Activated T-cell treated with anti-CD3 and anti-CD28 coated beads for 4 hours (primary cell): ENCODE measurements around the gene ITGA11.

Source experiments
- DNase-seq: peaks from one replicate; pipeline ENCODE4 v3.0.0-alpha.2; 2020

ITGA11 gene

GRCh38 chr15:68352401-68353062, 79.4 kb downstream of the ITGA11 start:
- peak; percentile 7 for DNase-seq

DNA sequence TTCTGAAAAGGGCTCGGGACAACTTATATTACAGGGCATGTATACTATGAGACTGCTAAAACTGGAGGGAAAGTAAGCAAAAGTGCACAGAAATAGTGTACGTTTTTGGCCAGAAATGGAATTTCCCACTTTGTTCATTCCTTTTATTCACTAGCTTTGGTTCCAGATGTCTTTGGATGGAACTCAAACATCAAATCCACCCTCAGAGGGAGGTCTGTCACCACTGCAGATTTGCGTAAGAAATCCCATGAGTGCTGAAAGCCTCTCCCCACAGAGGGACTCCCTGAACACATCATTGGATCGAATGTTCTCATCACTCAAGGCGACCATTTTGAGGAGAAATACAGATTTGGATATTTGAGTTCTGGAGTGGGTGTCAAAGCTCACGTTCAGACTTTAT, 82.8 kb downstream of the ITGA11 start:
- DNase-seq: no peak

DNA sequence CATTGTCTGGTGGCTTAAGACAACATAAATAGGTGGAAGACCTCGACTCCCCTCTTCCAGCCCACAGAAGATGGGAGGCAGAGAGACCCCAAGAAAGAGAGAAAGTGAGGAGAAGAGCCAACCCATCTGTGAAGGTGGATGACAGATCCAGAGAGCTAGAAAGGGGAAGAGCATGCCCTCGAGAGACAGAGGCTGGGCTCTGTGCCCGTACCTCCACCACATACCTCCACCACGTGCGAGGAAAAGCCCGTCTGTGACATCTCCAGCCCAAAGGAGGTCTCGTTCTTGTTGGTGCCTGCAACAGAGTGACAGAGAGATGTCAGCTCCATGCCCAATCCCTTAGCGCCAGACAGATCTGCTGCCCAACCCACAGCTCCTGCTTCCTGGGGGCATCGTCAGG, 83.4 kb downstream of the ITGA11 start:
- no peak for DNase-seq

GRCh38 chr15:68348081-68348480, 83.9 kb downstream of the ITGA11 start:
- DNase-seq: peak; percentile 9

DNA sequence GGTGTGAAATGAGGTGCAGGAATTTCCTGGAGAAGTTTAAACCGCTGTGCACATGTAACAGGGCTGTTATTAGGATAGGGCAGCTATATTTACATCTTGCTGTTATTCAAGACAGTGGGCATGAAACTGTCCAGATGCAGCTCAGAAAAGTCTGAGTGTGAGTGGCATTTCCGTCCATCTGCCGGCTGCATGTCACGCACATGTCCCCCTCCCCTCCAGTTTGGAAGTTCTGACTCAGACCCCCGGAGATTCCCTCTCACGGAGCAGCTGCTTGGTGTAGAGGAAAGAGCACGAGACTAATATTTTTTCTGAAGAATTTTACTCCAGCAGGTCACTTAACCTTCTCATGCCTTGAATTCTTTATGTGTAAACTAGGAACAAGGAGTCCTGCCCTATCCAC, 84.6 kb downstream of the ITGA11 start:
- no peak for DNase-seq

DNA sequence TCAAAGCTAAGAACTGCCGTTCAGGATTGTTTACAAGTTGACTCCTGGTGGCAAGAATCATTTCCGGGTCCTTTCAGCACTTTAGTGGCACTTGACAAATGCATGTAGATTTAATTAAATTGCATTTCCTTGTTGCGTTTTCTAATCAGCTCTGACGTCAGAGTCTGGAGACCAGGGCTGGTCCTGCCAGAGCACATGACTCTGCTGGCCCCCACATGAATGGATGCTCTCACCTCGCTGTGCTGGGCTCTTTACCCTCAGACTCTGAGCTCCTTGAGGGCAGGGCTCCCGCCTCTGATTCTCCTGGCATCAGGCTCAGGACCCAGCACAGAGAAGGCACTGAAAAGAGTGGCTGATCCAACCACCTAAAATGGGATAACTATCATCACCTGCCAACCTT, 85.0 kb downstream of the ITGA11 start:
- DNase-seq: no peak

DNA sequence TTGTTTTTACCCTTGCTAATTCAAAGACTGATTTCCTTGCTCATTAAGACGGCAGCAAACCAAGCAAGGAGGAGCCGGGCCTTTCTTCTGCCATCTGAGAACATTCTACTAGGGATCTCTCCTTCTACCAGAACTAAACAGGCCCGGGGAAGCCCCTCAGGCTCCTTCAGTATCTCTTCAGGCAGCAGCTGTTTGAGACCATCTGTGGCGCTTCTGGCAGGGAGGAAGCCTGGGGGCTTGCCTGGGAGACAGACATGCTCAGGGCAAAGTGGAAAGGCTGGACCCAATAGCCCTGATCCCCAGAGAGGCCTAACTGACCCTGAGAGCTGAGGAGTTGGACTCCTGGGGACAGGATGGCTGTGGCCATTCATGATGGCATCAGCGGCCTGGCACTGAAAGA, 86.5 kb downstream of the ITGA11 start:
- no peak for DNase-seq

- DNase-seq: no peak
These were observed 87.4 kb downstream of the ITGA11 start for GRCh38 chr15:68344600-68344999.

GRCh38 chr15:68343579-68344225, 88.3 kb downstream of the ITGA11 start:
- no peak for DNase-seq

GRCh38 chr15:68341760-68342725, 89.9 kb downstream of the ITGA11 start:
- DNase-seq: no peak

DNA sequence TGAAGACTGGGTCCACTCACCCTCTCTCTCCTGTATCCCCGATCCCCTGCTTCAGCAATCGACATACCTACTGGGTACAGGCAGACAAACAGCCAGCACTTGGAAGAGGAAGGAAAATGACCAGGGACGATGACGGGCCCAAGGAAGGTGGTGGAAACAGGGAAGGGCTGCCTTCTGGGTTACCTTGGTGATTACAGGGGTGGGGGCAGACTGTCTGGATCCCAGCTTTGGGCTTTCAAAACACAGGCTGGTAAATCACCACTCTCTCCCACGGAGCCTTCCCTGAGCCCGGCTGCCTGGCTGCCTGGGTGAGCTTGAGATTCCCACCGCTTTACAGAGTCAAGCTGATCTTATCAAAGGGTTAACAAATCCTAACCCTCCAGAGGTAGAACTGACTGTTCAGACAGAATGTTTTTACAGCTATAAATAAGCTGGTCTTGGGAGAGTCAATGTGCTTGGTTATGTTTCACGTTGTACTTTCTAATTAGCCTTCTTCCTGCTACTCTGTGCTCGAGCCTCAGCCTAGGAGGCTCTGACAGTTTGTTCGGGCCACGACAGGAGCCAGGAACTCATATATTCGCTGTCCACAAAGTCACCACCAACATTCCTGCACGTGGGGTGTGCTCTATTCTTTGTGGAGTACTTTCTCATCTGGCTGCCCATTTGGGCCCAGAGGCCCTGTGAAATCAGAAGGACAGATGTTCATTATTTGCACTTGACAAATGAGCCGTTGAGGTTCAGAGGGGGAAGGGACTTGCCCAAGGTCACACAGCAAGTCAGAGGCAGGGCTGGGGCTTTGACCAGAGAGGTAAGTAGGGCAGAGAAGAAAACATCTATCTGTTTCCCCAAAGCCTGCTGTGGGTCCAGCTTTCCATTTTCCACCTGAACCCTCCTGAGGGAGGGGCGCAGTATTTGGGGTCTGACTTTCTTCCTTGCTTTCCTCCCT, 91.0 kb downstream of the ITGA11 start:
- DNase-seq: no peak

DNA sequence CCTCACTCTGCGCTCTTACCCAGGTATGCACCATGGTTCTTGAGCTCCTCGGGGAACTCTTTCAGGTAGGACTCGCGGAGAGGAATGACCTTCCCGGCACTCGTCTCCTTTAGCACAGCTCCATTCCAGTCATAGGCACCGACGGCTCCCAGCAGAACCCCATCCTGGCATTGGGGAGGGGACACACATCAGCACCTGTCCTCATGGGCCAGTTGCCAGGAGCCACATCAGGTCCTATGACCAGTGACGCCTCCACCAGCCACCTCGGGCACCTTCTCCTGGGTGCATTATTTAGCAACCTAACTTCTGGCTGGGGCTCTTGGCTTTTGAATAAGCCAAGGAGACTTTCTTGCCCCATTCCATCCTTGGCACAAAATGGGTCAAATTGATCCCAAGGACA, 92.5 kb downstream of the ITGA11 start:
- no peak for DNase-seq

DNA sequence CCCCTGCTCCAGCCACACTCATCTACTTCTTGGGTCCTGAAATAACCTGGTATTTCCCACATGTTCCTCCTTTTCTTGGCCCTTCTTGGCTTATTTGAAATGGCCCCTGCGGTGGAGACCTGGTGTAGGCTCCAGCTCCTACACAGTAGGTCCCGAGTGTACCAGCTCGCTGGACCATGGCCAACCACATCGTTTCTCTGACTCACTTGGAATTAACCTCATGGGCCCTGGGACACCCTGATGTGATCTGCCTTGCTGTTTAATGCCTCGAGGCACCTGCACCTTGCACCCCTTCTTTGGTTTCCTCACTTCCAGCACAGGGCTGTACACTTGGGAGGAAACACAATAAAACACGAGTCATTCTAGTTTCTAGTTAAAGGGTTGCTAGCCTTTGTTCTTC, 94.1 kb downstream of the ITGA11 start:
- no peak for DNase-seq

DNA sequence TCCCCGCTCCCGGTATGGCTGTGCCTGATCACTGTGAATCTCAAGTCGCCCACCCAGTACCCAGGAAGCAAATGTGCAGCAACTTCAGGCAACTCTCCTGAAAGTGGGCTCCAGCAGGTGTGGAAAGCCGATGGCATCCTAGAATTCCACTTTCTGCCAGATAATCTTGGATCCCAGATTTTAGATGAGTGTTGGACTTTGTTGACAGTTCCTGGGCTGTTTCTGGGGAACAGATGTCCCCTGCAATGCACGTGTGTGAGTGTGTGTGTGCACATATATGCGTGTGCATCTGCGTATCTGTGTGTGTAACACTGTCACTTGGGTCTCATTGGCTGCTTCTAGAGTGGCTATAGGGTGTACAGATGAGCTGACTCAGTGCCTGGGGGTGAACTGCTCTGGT, 95.4 kb downstream of the ITGA11 start:
- no peak for DNase-seq

- DNase-seq: no peak
These were observed 96.3 kb downstream of the ITGA11 start for GRCh38 chr15:68335655-68336054.

GRCh38 chr15:68335251-68335650, 96.7 kb downstream of the ITGA11 start:
- no peak for DNase-seq

- DNase-seq: no peak
These were observed 97.3 kb downstream of the ITGA11 start for GRCh38 chr15:68334661-68335124.

GRCh38 chr15:68333775-68334470, 98.0 kb downstream of the ITGA11 start:
- no peak for DNase-seq

- no peak for DNase-seq
These were observed 99.7 kb downstream of the ITGA11 start for GRCh38 chr15:68332266-68332665.

GRCh38 chr15:68330901-68331300, 101.1 kb downstream of the ITGA11 start:
- DNase-seq: no peak

DNA sequence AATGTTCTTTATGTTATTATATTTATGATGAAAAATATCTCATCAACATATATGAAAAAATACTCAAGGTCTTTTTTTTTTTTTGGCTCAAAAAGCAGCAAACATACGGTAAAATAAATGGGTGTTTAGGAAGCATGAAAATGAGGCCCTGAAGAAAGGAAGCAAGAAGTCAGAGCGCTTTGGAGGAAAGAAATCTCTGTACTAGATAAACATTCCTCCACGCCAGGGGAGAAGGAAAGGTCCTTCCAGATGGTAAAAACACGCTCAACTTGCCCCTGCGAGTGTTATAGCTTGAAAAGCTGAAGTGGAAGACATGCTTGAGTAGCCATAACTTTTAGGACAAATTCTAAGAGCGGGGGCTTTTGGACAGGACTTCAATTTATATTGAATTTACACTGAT, 101.5 kb downstream of the ITGA11 start:
- no peak for DNase-seq

DNA sequence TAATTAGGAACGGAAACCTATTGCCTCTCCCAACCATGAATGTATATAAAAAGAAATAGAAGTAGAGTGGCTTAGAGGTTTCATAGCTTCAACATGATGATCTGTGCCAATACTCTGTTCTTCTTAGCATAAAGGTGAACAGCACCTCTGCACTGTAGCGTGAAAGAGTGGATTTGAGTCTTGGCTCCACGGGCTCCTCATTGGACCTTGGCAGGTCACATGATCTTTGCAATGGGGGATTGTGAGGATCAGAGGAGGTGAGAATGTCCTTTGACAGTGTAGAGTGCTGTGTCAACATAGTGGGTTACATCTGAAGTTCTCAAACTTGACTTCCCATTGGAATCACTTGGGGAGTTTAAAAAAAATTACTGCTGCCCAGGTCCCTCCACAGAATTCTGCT, 103.0 kb downstream of the ITGA11 start:
- DNase-seq: no peak
